HL-60 (cell line): ENCODE results near the gene CD226.

Experiments
- DNase-seq, 2 experiments: peaks; one replicate each; pipeline ENCODE4 v3.0.0-alpha.2; 2010 to 2020; ENCODE audit warnings: low read depth in 1 of 2, low spot score in 1 of 2
- H3K27ac ChIP-seq: fragments of 250-450 bp; sonication (Bioruptor Pico); replicated peaks from 2 replicates; pipeline ENCODE4 v1.5.1; 2020; ENCODE audit warnings: mild to moderate bottlenecking, moderate library complexity
- H3K27me3 ChIP-seq: fragments of 250-450 bp; sonication (Bioruptor Pico); 2 replicates; pipeline ENCODE4 v1.5.1; 2021; ENCODE audit warnings: mild to moderate bottlenecking, moderate library complexity; ENCODE audit not compliant: insufficient read depth, poor library complexity, severe bottlenecking
- H3K4me3 ChIP-seq: replicated peaks from 2 replicates; pipeline ENCODE4 v1.5.1; 2011; ENCODE audit warnings: mild to moderate bottlenecking, control low read depth, low read length; ENCODE audit not compliant: insufficient read depth
- CTCF ChIP-seq: IDR thresholded peaks from one replicate; pipeline ENCODE4 v1.5.1; 2011; ENCODE audit warnings: low read length, control low read depth, inconsistent platforms; ENCODE audit not compliant: insufficient read depth
- GABPA ChIP-seq: IDR thresholded peaks from 2 replicates; pipeline ENCODE4 v1.6.1; 2012; ENCODE audit warnings: low read depth
- POLR2AphosphoS5 ChIP-seq: IDR thresholded peaks from 2 replicates; pipeline ENCODE4 v1.6.1; 2012; ENCODE audit warnings: low read depth
- SPI1 ChIP-seq: IDR thresholded peaks from 2 replicates; pipeline ENCODE4 v1.6.1; 2012; ENCODE audit warnings: low read depth, mild to moderate bottlenecking, borderline replicate concordance
- TF ChIP-seq, protein P1 (sequence below): IDR thresholded peaks from 2 replicates; pipeline ENCODE4 v1.6.1; 2012; ENCODE audit warnings: low read depth; ENCODE audit not compliant: insufficient replicate concordance

The CD226 gene

GRCh38 chr18:69992776-69993175, 45.1 kb upstream of the CD226 start:
- no peak overlapping the region for H3K27ac ChIP-seq
- H3K27me3 ChIP-seq: no peaks in the 10 kb centered on the region
- no peak for DNase-seq
- H3K4me3 ChIP-seq: no peak overlapping the region
- TF ChIP-seq CTCF: no peak
- TF ChIP-seq POLR2AphosphoS5: no peak
- TF ChIP-seq, protein P1, sequence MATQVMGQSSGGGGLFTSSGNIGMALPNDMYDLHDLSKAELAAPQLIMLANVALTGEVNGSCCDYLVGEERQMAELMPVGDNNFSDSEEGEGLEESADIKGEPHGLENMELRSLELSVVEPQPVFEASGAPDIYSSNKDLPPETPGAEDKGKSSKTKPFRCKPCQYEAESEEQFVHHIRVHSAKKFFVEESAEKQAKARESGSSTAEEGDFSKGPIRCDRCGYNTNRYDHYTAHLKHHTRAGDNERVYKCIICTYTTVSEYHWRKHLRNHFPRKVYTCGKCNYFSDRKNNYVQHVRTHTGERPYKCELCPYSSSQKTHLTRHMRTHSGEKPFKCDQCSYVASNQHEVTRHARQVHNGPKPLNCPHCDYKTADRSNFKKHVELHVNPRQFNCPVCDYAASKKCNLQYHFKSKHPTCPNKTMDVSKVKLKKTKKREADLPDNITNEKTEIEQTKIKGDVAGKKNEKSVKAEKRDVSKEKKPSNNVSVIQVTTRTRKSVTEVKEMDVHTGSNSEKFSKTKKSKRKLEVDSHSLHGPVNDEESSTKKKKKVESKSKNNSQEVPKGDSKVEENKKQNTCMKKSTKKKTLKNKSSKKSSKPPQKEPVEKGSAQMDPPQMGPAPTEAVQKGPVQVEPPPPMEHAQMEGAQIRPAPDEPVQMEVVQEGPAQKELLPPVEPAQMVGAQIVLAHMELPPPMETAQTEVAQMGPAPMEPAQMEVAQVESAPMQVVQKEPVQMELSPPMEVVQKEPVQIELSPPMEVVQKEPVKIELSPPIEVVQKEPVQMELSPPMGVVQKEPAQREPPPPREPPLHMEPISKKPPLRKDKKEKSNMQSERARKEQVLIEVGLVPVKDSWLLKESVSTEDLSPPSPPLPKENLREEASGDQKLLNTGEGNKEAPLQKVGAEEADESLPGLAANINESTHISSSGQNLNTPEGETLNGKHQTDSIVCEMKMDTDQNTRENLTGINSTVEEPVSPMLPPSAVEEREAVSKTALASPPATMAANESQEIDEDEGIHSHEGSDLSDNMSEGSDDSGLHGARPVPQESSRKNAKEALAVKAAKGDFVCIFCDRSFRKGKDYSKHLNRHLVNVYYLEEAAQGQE: no peak
- no peak for TF ChIP-seq SPI1
- TF ChIP-seq GABPA: no peak

DNA sequence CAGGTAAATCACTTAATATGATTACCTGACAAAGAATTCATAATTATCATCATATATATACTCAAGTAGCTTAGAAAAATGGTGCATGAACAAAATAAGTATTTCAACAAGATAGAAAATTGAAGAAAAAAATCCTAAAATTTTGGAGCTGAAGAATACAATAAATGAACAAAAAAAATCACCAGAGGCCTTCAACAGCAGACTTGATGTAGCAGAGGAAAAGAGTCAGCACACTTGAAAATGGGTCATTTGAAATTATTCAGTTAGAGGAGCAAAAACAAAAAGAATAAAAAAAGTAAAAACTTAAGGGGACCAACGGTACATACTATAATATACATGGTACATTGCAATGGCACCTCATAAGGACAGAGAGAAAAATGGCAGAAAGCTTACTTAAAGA, 40.2 kb upstream of the CD226 start:
- no peak for DNase-seq
- no peak overlapping the region for H3K27ac ChIP-seq
- no peaks in the 10 kb centered on the region for H3K27me3 ChIP-seq
- no peak for TF ChIP-seq CTCF
- TF ChIP-seq, protein P1: no peak
- TF ChIP-seq GABPA: no peak
- TF ChIP-seq SPI1: no peak
- TF ChIP-seq POLR2AphosphoS5: no peak
- H3K4me3 ChIP-seq: no peak overlapping the region

DNA sequence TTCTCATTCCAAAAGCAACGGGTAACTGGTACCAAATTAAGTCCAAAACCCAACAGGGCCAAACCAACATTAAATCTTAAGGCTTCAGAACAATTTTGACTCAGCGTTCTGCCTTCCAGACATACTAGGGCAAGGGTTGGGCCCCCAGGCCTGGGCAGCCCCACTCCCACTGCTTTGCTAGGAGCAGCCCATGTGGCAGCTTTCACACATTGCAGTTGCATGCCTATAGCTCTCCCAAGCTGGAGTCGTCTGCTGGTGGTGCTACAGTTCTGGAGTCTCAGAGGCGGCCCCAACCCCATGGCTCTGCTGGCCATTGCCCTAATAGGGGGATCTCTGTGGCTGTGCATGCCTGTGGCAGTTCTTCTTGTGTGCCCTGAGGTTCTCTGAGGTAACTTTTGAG, 37.6 kb upstream of the CD226 start:
- no peak overlapping the region for H3K4me3 ChIP-seq
- TF ChIP-seq GABPA (no peak), CTCF (no peak), SPI1 (no peak), POLR2AphosphoS5 (no peak)
- TF ChIP-seq, protein P1: no peak
- DNase-seq: no peak
- no peak overlapping the region for H3K27ac ChIP-seq
- H3K27me3 ChIP-seq: no peaks in the 10 kb centered on the region
